ENCODE measurements around the gene PARD3. TPM values are rescaled to one million over a fixed set of nuclear protein-coding genes. Genes with fewer than 3 reads are reported as not detected.
A peak's percentile ranks its signal among the peaks of the same experiment; 100 is the strongest.

Gene PARD3
- polyA plus RNA-seq, 3 donors, result 0.51 TPM; not detected in 2

DNA sequence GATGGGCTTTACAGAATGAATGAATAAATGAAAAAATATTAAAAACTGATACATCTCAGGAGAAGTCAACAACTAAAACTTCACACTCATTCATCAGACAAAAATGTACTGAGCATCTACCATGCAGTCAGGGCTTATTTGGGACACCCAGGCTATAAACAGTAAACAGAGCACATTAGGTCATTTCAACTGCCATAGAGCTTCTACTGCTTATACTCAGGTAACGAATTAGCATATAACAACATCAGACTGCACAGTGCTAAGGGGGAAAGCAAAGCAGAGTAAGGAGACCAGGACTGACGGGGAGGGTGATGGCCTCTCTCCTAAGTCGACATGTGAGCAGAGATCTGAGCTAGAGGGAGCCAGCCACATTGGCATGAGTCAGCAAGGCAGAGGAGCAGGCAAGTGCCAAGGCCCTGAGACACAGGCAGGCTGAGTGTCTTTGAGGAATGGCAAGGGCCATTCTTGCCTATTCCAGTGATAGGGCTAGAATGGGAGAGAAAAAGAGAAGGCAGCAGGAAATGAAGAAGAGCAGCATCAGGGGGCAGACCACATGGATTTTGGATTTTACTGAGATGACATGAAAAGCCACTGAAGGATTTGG is 528.9 kb downstream of the PARD3 start:
- Histone ChIP-seq H3K9ac (ENCODE audit: insufficient read depth, low read length, poor library complexity, severe bottlenecking) (no peak overlapping the region), H3K4me1 (ENCODE audit: control insufficient read depth in 1 of 2, insufficient read depth in 2 of 2, low read length in 2 of 2) (no peaks in the 10 kb centered on the region), H4K20me1 (ENCODE audit: insufficient read depth, low read length) (no peaks in the 10 kb centered on the region), H3K9me3 (replicated peaks in 1 of 2; ENCODE audit: control insufficient read depth in 1 of 2, insufficient read depth in 1 of 2, low read length in 2 of 2) (no peaks in the 10 kb centered on the region), H3K79me2 (ENCODE audit: insufficient read depth, low read length) (no peaks in the 10 kb centered on the region), H3K27me3 (ENCODE audit: control insufficient read depth in 2 of 2, insufficient read depth in 2 of 2, low read length in 2 of 2) (no peaks in the 10 kb centered on the region), H3K36me3 (replicated peaks in 1 of 2; ENCODE audit: control insufficient read depth in 1 of 2, insufficient read depth in 2 of 2, low read length in 2 of 2) (no peaks in the 10 kb centered on the region), H3K27ac (ENCODE audit: low read depth in 1 of 2, low read length in 2 of 2) (no peak overlapping the region), H3K4me3 (replicated peaks in 1 of 3; ENCODE audit: low read depth in 2 of 3, low read length in 3 of 3) (no peak overlapping the region), H2AFZ (ENCODE audit: insufficient read depth, low read depth, low read length, poor library complexity, severe bottlenecking) (no peak overlapping the region), H3K4me2 (replicated peaks; ENCODE audit: extremely low read depth, low read length, poor library complexity, severe bottlenecking) (no peak overlapping the region)
- TF ChIP-seq, protein P1, sequence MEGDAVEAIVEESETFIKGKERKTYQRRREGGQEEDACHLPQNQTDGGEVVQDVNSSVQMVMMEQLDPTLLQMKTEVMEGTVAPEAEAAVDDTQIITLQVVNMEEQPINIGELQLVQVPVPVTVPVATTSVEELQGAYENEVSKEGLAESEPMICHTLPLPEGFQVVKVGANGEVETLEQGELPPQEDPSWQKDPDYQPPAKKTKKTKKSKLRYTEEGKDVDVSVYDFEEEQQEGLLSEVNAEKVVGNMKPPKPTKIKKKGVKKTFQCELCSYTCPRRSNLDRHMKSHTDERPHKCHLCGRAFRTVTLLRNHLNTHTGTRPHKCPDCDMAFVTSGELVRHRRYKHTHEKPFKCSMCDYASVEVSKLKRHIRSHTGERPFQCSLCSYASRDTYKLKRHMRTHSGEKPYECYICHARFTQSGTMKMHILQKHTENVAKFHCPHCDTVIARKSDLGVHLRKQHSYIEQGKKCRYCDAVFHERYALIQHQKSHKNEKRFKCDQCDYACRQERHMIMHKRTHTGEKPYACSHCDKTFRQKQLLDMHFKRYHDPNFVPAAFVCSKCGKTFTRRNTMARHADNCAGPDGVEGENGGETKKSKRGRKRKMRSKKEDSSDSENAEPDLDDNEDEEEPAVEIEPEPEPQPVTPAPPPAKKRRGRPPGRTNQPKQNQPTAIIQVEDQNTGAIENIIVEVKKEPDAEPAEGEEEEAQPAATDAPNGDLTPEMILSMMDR (IDR thresholded peaks at IDR 0.05), result no peak
- no peak for DNase-seq
- WGBS (ENCODE audit: insufficient coverage), result 95% methylated on average over 2 of the region's 3 CpGs
- Mint-ChIP-seq H3K36me3 (no peaks in the 10 kb centered on the region), H3K27me3 (ENCODE audit: low read depth in 3 of 3) (peaks cover 0 to 4% (median 3%) of the 10 kb centered on the region in 3 donors), H3K4me3 (no peak overlapping the region), H3K27ac (peak overlapping the region in 1 of 7 donors; percentile 16), H3K4me1 (no peaks in the 10 kb centered on the region), H3K9me3 (peaks cover 0 to 4% (median 0%) of the 10 kb centered on the region in 7 donors)
- intact Hi-C loops (cut with micrococcal nuclease), result no loop called here

DNA sequence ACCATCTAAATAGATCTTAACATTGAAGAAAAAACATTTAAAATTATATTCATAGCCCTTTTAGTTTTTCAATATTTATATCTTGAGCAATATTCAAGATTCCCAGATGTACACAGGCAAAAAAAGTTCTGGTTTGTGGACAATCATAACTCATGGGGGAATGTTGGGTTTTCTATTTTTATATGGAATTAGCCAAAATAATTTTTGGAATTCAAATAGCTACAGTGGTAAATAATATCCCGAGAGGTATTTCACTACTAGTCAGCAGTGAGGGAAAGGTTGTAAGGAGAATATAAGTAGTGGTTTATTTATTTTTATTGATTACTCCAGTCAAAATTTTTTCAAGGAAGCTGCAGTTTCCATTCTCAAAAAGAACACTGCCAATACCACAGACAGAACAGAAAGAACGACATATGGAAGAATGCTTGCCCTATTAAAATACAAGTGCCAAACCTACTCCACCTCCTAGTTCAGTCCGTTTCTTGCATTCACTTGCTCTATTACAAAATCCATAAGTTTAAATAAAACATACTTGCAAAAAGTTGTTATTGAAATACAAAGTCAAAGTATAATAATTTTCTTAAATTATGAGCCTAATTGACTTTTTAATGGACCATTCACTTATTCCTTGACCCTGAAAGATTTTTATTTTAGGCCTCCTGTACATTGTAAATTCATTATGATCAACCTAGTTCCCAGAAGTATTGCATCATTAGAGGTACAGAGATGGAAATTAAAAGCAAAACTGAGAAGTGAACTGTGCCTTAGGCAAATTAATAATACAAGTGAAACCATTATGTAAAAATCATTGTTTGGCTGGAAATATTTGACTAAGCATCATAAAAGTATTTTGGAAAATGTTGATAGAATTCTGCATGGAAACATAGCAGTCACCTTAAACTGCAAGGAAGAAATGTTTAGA is 533.2 kb downstream of the PARD3 start:
- no peaks in the 10 kb centered on the region for H3K36me3 ChIP-seq (replicated peaks in 1 of 2; ENCODE audit: control insufficient read depth in 1 of 2, insufficient read depth in 2 of 2, low read length in 2 of 2)
- no peaks in the 10 kb centered on the region for H3K79me2 ChIP-seq (ENCODE audit: insufficient read depth, low read length)
- Mint-ChIP-seq H3K27ac (no peak overlapping the region), H3K4me1 (no peaks in the 10 kb centered on the region), H3K27me3 (ENCODE audit: low read depth in 3 of 3) (peaks cover 0 to 2% (median 2%) of the 10 kb centered on the region in 3 donors), H3K36me3 (no peaks in the 10 kb centered on the region), H3K4me3 (no peak overlapping the region), H3K9me3 (peaks cover 0 to 3% (median 0%) of the 10 kb centered on the region in 7 donors)
- H3K9me3 ChIP-seq (replicated peaks in 1 of 2; ENCODE audit: control insufficient read depth in 1 of 2, insufficient read depth in 1 of 2, low read length in 2 of 2), result no peaks in the 10 kb centered on the region
- H3K4me2 ChIP-seq (replicated peaks; ENCODE audit: extremely low read depth, low read length, poor library complexity, severe bottlenecking), result no peak overlapping the region
- DNase-seq, result no peak
- no peak overlapping the region for H3K4me3 ChIP-seq (replicated peaks in 1 of 3; ENCODE audit: low read depth in 2 of 3, low read length in 3 of 3)
- intact Hi-C loops (cut with micrococcal nuclease), result no loop called here
- no CpG with 5 or more reads among the region's 3 CpGs for WGBS (ENCODE audit: insufficient coverage)
- H2AFZ ChIP-seq (ENCODE audit: insufficient read depth, low read depth, low read length, poor library complexity, severe bottlenecking), result no peak overlapping the region
- H3K27me3 ChIP-seq (ENCODE audit: control insufficient read depth in 2 of 2, insufficient read depth in 2 of 2, low read length in 2 of 2), result no peaks in the 10 kb centered on the region
- no peak overlapping the region for H3K9ac ChIP-seq (ENCODE audit: insufficient read depth, low read length, poor library complexity, severe bottlenecking)
- no peaks in the 10 kb centered on the region for H3K4me1 ChIP-seq (ENCODE audit: control insufficient read depth in 1 of 2, insufficient read depth in 2 of 2, low read length in 2 of 2)
- TF ChIP-seq, protein P1 (IDR thresholded peaks at IDR 0.05), result no peak
- no peak overlapping the region for H3K27ac ChIP-seq (ENCODE audit: low read depth in 1 of 2, low read length in 2 of 2)
- H4K20me1 ChIP-seq (ENCODE audit: insufficient read depth, low read length), result no peaks in the 10 kb centered on the region

Measured in CD14-positive monocyte (primary cell).